PC-3 (cell line): ENCODE results near the gene WWC2. TPM values are rescaled to one million over a fixed set of nuclear protein-coding genes. Genes with fewer than 3 reads are reported as not detected.

ENCODE experiments used
- ATAC-seq: fragments of 200-7000 bp; cut with Tn5 transposase; 2 replicates; pipeline ENCODE4 v1.9.1; 2020; ENCODE audit warnings: mild to moderate bottlenecking, moderate library complexity
- BruUV-seq: library from RNA; stranded (reverse); fragments of 400-500 nt; replicated peaks from 2 replicates; lab custom pipeline; 2021; lab: Mats Ljungman, UMichigan
- CTCF ChIA-PET: fragments of 300-600 bp; sonication (Branson Sonifier 250); formaldehyde crosslinking; loops from one replicate; lab custom pipeline; 2022; ENCODE audit warnings: antibody characterized with exemption; lab: Charles Lee
- POLR2A ChIA-PET: fragments of 300-600 bp; sonication (Branson Sonifier 250); formaldehyde crosslinking; loops from one replicate; lab custom pipeline; 2022; ENCODE audit warnings: antibody characterized with exemption; ENCODE audit not compliant: unreplicated experiment; lab: Charles Lee
- DNase-seq: peaks from one replicate; pipeline ENCODE4 v3.0.0-alpha.2; 2015
- H2AFZ ChIP-seq: fragments of 300-600 bp; sonication (generic); 2 replicates; pipeline ENCODE4 v1.6.0; 2016; ENCODE audit warnings: antibody characterized with exemption, low read length
- H3F3A ChIP-seq: fragments of 300-600 bp; sonication (generic); one replicate; pipeline ENCODE4 v1.6.0; 2017; ENCODE audit warnings: antibody characterized with exemption, low read length, control low read depth, mild to moderate bottlenecking; ENCODE audit not compliant: unreplicated experiment
- H3K27ac ChIP-seq: fragments of 300-600 bp; sonication (generic); 2 replicates; pipeline ENCODE4 v1.5.1; 2016; ENCODE audit warnings: mild to moderate bottlenecking, low read length
- H3K27me3 ChIP-seq: fragments of 300-600 bp; sonication (generic); 2 replicates; pipeline ENCODE4 v1.6.1; 2016; ENCODE audit warnings: low read length, mixed read lengths
- H3K36me3 ChIP-seq: fragments of 300-600 bp; sonication (generic); 2 replicates; pipeline ENCODE4 v1.6.1; 2016; ENCODE audit warnings: low read depth, mixed run types, low read length, mixed read lengths
- H3K4me1 ChIP-seq: fragments of 300-600 bp; sonication (generic); 2 replicates; pipeline ENCODE4 v1.5.1; 2016; ENCODE audit warnings: low read length; ENCODE audit not compliant: insufficient read depth
- H3K4me2 ChIP-seq: fragments of 300-600 bp; sonication (generic); 2 replicates; pipeline ENCODE4 v1.6.0; 2016; ENCODE audit warnings: low read length
- H3K4me3 ChIP-seq: fragments of 300-600 bp; sonication (generic); 2 replicates; pipeline ENCODE4 v1.5.1; 2016; ENCODE audit warnings: mild to moderate bottlenecking, low read length, mixed read lengths
- H3K79me2 ChIP-seq: fragments of 300-600 bp; sonication (generic); 2 replicates; pipeline ENCODE4 v1.6.1; 2017; ENCODE audit warnings: low read length, mixed read lengths
- H3K9ac ChIP-seq: fragments of 300-600 bp; sonication (generic); 2 replicates; pipeline ENCODE4 v1.6.0; 2016; ENCODE audit warnings: mild to moderate bottlenecking, low read length
- H3K9me2 ChIP-seq: fragments of 300-600 bp; sonication (generic); replicated peaks from 2 replicates; pipeline ENCODE4 v1.6.1; 2016; ENCODE audit warnings: mixed run types, low read length, mixed read lengths
- H3K9me3 ChIP-seq: fragments of 300-600 bp; sonication (generic); 2 replicates; pipeline ENCODE4 v1.6.1; 2016; ENCODE audit warnings: low read length, mixed read lengths
- H4K20me1 ChIP-seq: fragments of 300-600 bp; sonication (generic); 2 replicates; pipeline ENCODE4 v1.6.1; 2016; ENCODE audit warnings: low read length, mixed read lengths
- CTCF ChIP-seq: fragments of 300-600 bp; sonication (generic); conservative IDR thresholded peaks from 2 replicates; pipeline ENCODE4 v1.5.1; 2017; ENCODE audit warnings: antibody characterized with exemption, low read depth, mild to moderate bottlenecking, low read length
- EZH2 ChIP-seq: fragments of 300-600 bp; sonication (generic); IDR thresholded peaks from one replicate; pipeline ENCODE4 v1.6.1; 2017; ENCODE audit warnings: antibody characterized with exemption, mild to moderate bottlenecking, low read length; ENCODE audit not compliant: unreplicated experiment
- EZH2phosphoT487 ChIP-seq: fragments of 300-600 bp; sonication (generic); IDR thresholded peaks from 2 replicates; pipeline ENCODE4 v1.6.1; 2018; ENCODE audit warnings: mild to moderate bottlenecking, antibody characterized with exemption, low read length, borderline replicate concordance
- intact Hi-C: fragments of 100-400 bp; cut with micrococcal nuclease; formaldehyde crosslinking; loops from 2 replicates; pipeline ENCODE4 v1.9.0; 2023
- total RNA-seq: library from RNA; depleted of rRNA; stranded (reverse); fragments of >200 nt; gene quantifications from 2 replicates; pipeline ENCODE4 v1.2.3, GENCODE V29; 2014

WWC2 gene
- total RNA-seq, 1 experiment from 2014 or later: 15.8 TPM

GRCh38 chr4:183213996-183214395 is 114.9 kb downstream of the WWC2 start:
- Histone ChIP-seq H3K4me3 (no peak overlapping the region), H3K27ac (no peak overlapping the region), H3K9me2 (no peaks in the 10 kb centered on the region), H3K27me3 (no peaks in the 10 kb centered on the region), H3K36me3 (no peaks in the 10 kb centered on the region), H3K79me2 (no peaks in the 10 kb centered on the region), H3F3A (no peaks in the 10 kb centered on the region), H3K4me2 (no peak overlapping the region), H4K20me1 (no peaks in the 10 kb centered on the region), H3K4me1 (no peaks in the 10 kb centered on the region), H2AFZ (no peak overlapping the region), H3K9me3 (no peaks in the 10 kb centered on the region), H3K9ac (no peak overlapping the region)
- POLR2A ChIA-PET: interaction anchor here (0.6 kb wide), 1 partner anchor 30 kb away, joined by 7 read pairs; no protein-coding TSS in a partner anchor
- BruUV-seq: no TSS peak
- ATAC-seq: no peak
- TF ChIP-seq EZH2phosphoT487 (no peak), CTCF (no peak), EZH2 (no peak)
- CTCF ChIA-PET: no interaction called here
- no peak for DNase-seq
- intact Hi-C loops: no loop called here

- Histone ChIP-seq H3K27ac (no peak overlapping the region), H3F3A (no peaks in the 10 kb centered on the region), H2AFZ (no peak overlapping the region), H3K27me3 (no peaks in the 10 kb centered on the region), H3K36me3 (no peaks in the 10 kb centered on the region), H3K4me2 (no peak overlapping the region), H3K4me1 (no peaks in the 10 kb centered on the region), H3K9me3 (no peaks in the 10 kb centered on the region), H4K20me1 (no peaks in the 10 kb centered on the region), H3K79me2 (no peaks in the 10 kb centered on the region), H3K9me2 (no peaks in the 10 kb centered on the region), H3K4me3 (no peak overlapping the region), H3K9ac (no peak overlapping the region)
- DNase-seq: no peak
- no peak for ATAC-seq
- CTCF ChIA-PET: no interaction called here
- intact Hi-C loops: no loop called here
- no TSS peak for BruUV-seq
- POLR2A ChIA-PET: no interaction called here
- TF ChIP-seq EZH2phosphoT487 (no peak), CTCF (no peak), EZH2 (no peak)
These were observed 115.9 kb downstream of the WWC2 start for GRCh38 chr4:183214912-183215488.

- no peaks in the 10 kb centered on the region for H3K4me1 ChIP-seq
- CTCF ChIA-PET: no interaction called here
- intact Hi-C loops: no loop called here
- H4K20me1 ChIP-seq: no peaks in the 10 kb centered on the region
- H3F3A ChIP-seq: no peaks in the 10 kb centered on the region
- H3K4me2 ChIP-seq: no peak overlapping the region
- no peaks in the 10 kb centered on the region for H3K9me2 ChIP-seq
- H3K27me3 ChIP-seq: no peaks in the 10 kb centered on the region
- DNase-seq (no peak), ATAC-seq (no peak)
- no peak for TF ChIP-seq EZH2phosphoT487
- no peak for TF ChIP-seq EZH2
- TF ChIP-seq CTCF: no peak
- no peaks in the 10 kb centered on the region for H3K36me3 ChIP-seq
- H3K79me2 ChIP-seq: no peaks in the 10 kb centered on the region
- no peak overlapping the region for H3K4me3 ChIP-seq
- no peak overlapping the region for H3K27ac ChIP-seq
- no peak overlapping the region for H3K9ac ChIP-seq
- no peak overlapping the region for H2AFZ ChIP-seq
- no TSS peak for BruUV-seq
- H3K9me3 ChIP-seq: no peaks in the 10 kb centered on the region
- POLR2A ChIA-PET: no interaction called here
These were observed 121.2 kb downstream of the WWC2 start for GRCh38 chr4:183220236-183220635.
